ENCODE data around the gene C4orf33.

- TF ChIP-seq, protein P1, sequence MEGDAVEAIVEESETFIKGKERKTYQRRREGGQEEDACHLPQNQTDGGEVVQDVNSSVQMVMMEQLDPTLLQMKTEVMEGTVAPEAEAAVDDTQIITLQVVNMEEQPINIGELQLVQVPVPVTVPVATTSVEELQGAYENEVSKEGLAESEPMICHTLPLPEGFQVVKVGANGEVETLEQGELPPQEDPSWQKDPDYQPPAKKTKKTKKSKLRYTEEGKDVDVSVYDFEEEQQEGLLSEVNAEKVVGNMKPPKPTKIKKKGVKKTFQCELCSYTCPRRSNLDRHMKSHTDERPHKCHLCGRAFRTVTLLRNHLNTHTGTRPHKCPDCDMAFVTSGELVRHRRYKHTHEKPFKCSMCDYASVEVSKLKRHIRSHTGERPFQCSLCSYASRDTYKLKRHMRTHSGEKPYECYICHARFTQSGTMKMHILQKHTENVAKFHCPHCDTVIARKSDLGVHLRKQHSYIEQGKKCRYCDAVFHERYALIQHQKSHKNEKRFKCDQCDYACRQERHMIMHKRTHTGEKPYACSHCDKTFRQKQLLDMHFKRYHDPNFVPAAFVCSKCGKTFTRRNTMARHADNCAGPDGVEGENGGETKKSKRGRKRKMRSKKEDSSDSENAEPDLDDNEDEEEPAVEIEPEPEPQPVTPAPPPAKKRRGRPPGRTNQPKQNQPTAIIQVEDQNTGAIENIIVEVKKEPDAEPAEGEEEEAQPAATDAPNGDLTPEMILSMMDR (conservative IDR thresholded peaks at IDR 0.05), result no peak
- TF ChIP-seq EZH2 (IDR thresholded peaks at IDR 0.05; ENCODE audit: low read depth), result no peak
Measured at GRCh38 chr4:129148892-129149291, 52.9 kb downstream of the C4orf33 start.

Data from PC-9 (cell line).